NCI-H748 (cell line): ENCODE measurements around the gene LHX3.
"Not testable (repeated sequence)": the region's sequence is repeated elsewhere in the genome, so short reads cannot be mapped to it uniquely, and the experiment has no call there.

ENCODE experiments used
- DNase-seq: peaks from one replicate; lab custom pipeline; 2025; ENCODE audit not compliant: unreplicated experiment; lab: John Stamatoyannopoulos, UW

Gene LHX3

DNA sequence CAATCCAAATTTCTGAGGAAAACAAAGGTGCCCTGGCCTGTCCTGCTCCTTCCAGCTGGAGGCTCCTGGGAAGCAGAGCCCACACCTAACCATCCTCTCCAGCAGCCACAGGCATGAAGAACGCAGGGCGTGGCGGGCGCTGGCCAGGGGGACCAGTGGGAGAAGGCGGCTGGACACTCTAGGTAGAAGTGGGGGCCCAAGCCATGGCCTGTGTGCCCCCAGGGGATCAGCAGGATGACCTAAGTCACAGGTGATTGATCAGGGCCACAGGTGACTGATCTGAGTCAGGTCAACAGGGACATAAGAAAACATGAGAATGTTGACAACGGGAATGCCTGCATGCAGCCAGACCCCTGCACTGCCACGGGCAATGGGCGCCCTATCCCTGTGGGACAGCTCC, 37.3 kb upstream of the LHX3 start:
- no peak for DNase-seq

DNA sequence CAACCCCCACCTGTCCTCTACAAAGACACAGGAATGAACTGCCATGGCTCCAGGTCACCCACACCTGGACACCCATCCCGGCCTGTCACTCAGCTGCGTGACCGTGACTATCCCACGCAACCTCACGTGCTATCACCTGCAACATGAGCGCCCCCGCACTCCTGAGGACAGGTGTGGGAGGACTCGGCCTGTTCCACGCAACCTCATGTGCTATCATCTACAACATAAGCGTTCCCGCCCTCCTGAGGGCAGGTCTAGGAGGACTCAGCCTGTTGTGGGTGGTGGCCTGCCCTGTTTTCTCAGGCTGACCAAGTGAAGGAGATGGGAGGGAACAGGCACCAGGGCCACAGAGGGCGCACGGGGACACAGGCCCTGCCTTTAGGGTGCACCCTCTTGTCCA, 36.6 kb upstream of the LHX3 start:
- no peak for DNase-seq

DNA sequence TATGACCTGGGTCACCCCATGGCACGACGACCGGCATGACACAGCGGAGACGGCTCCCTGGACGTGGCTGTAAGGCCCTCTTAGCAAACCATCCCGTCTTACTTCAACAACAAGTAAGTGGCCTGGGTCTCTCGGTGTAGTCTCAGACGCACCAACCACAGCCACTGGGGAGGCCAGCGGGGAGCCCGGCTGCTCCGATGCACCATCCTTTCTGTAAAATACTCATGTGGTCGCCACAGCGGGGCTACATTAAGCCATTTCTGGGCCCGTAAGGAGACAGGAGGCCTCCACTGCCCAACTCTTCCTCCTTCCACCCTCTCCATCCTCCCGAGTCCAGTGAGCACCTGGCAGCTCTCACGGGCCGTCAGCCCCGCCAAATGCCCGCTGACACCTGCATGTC, 36.0 kb upstream of the LHX3 start:
- no peak for DNase-seq

DNA sequence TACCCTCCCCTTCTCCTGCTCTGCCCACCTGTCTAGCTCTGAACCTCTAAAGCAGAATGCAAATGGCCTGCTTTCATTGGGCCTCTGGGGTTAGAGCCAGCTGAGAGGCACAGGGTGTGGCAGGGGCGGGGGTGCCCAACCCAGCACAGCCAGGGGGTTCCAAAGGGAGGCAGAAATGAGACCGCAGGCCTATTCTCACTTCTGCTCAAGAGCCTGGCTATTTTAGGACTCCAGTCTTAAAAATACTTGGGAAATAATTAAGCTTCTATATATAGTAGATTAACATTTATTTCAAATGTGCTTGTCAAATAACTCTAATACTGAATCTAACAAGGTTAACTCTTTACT, 35.0 kb upstream of the LHX3 start:
- DNase-seq = no peak

DNA sequence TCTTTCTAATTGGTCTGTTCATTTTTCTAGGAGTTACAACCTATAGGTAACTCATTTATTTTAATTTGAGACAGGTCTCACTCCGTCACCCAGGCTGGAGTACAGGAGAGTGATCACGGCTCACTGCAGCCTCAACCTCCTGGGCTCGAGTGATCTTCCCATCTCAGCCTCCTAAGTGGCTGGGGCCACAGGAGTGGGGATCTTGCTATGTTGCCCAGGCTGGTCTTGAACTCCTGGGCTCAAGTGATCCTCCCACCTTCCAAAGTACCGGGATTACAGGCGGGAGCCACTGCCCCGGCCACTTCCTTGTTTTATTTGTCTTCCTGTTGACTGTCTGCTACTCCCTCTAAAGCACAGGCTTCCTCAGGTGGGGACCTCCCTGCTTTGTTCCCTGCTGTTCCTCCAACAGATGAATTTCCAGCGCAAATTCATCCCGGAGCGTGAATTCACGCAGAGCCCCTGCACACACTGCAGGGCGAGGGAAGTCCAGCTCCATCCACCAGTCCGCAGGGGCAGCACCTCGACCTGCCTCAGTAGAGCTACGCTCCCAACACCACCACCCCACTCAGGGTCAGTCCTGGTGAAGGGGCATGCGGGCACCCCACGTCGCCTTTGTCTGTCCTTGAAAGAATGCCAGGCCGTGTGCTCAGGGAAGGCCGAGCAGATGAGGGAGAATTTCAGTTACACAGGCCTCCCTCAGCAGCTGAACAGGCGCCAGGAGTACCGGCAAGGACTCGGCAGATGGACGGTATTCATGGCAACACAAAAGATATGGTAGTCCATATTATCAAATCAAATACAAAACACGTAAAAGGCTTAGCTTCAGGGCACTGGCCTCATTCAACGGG, 34.4 kb upstream of the LHX3 start:
- no peak for DNase-seq

DNA sequence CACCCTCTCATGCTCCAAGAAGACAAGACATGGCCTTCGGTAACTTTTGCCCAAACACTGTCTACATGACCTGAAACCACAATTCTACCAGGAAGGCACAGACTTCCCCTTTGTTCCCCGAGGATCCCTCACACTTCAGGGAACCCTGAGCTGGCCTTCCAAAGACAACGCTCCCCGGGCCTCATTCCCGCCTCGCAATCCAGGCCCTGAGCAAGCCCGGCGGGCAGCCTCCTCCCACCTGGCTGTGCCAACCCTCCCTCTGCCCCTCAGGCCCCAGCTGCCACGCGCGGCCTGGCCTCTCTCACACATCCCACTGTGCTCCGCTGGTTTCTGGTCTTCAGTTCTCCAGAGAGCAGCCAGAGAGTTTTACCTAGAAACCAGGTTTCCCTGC, 33.4 kb upstream of the LHX3 start:
- DNase-seq = no peak

DNA sequence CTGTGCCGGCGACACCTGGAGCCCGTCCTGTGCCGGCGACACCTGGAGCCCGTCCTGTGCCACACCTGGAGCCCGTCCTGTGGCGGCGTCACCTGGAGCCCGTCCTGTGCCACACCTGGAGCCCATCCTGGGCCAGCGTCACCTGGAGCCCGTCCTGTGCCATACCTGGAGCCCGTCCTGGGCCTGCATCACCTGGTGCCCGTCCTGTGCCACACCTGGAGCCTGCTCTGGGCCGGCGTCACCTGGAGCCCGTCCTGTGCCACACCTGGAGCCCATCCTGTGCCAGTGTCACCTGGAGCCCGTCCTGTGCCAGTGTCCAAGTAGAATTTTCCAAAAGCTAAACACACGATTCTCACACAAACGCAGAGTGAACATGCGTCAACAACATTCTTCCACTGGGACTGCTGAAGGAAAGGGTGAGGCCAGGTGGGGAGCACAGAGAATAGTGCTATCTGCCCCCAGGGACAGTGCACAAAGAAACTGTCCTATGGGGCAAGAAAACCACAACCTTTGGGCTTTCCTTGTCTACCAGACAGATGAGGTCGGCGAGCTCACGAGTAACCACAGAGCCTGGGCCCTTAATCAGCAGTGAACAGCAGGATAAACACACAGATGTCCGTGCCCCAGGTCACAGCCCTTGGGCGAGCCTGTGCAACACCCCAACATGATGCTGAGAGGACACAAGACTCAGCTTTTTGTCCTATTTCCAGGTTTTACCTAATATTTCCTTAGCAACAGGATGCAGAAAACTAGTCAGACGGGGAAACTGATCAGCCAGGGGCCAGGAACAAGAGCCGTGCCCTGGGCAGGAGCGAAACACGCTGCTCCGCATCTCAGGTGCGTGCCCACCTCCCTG, 32.8 kb upstream of the LHX3 start:
- no peak for DNase-seq

DNA sequence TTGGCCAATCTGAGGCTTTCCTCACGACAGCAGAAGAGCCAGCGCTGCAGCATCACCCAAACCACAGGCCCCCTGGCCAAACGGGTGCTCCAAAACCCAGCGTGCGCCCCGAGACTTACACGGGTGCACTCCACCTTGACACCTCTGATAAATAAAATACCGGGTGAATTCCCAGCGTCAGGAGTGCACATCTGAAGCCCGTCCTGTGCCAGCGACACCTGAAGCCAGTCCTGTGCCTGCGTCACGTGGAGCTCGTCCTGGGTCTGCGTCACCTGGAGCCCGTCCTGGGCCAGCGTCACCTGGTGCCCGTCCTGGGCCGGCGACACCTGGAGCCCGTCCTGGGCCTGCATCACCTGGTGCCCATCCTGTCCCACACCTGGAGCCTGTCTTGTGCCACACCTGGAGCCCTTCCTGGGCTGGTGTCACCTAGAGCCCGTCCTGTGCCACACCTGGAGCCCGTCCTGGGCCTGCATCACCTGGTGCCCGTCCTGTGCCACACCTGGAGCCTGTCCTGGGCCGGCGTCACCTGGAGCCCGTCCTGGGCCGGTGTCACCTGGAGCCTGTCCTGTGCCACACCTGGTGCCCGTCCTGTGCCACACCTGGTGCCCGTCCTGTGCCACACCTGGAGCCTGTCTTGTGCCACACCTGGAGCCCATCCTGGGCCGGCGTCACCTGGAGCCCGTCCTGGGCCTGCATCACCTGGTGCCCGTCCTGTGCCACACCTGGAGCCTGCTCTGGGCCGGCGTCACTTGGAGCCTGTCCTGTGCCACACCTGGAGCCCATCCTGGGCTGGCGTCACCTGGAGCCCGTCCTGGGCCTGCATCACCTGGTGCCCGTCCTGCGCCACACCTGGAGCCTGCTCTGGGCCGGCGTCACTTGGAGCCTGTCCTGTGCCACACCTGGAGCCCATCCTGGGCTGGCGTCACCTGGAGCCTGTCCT, 31.8 kb upstream of the LHX3 start:
- not testable (repeated sequence) for DNase-seq

DNA sequence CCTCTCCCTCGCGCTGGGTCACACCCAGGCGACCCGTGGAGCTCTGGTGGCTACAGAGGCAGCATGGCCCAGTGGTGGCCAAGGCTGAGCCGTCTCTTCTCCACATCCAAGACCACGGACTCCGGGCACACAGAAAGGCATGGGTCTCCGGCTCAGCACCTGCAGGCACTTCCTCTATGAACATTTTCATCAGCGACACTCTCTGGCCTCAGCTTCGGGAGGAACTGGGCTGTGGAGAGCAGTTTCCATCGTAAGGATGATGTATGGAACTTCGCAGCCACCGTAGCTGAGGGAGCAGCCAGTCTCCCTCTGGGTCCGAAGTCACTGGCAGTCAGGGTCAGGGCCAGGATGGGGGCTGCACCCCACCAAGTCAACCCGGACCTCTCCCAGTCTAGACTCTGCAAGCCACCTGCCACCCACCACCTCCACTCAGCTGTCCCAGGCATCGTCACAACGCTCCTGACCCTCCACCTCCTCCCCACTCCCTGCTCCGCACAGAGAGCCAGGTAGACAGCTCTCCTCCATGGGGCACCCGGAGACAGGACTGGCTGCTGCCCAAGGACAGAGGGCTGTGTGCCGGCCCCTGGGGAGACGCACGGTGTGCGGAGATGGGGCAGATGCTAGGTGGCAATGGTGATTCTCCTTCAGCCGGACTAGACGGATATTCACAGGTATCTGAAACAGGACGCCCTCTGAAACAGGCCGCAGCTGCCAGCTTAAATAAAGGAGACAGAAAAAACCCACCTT, 31.0 kb upstream of the LHX3 start:
- DNase-seq = no peak

DNA sequence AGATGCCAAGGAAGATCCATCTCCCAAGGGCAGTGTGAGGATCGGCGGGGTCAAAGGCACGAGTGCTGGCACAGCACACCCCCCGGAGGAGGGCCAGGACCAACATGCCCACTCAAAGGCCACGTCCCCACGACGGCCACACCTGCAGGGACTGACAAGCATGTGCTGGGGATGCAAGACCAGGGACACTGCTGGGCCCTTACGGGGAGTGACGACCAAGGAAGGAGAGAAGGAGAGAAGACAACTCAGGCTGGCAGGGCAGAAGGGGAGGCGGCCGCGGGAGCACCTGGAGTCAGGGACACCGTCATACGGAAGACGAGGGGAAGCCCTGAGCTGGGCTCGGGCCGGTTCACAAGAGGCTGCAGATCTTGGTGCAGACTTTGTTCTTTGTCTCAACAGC, 30.2 kb upstream of the LHX3 start:
- DNase-seq = no peak

DNA sequence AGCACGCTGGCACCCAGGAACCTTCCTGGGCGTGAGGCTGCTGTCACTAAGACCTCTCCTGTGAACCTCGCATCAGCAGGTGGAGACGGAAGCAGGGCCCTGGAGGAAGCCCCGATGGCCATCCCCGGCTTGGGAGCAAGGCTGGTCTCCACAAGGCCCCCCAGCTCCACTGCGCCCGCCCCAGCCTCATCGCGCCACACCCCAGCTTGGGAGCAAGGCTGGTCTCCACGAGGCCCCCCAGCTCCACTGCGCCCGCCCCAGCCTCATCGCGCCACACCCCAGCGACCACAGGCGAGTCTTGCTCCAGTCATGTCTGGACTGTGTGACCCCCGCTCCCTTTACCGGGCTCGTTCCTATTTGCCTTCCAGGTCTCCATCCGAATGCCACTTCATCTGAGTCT, 29.7 kb upstream of the LHX3 start:
- DNase-seq = no peak

DNA sequence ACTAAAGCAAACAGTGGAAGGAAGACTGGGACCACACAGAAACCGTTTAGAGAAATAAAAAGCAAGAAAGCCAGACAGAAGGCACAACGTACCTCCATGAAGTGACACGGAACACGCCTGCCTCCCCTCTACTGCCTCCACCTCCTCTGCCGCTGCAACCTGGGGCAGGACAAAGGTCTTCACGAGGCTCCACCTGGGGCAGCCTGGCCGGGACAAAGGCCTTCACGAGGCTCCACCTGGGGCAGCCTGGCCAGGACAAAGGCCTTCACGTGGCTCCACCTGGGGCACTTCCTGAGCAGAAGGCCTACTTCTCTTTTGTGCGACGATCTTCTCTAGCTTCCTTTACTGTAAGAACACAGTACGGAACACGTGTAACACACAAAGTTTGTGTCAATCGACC, 28.9 kb upstream of the LHX3 start:
- DNase-seq = no peak

DNA sequence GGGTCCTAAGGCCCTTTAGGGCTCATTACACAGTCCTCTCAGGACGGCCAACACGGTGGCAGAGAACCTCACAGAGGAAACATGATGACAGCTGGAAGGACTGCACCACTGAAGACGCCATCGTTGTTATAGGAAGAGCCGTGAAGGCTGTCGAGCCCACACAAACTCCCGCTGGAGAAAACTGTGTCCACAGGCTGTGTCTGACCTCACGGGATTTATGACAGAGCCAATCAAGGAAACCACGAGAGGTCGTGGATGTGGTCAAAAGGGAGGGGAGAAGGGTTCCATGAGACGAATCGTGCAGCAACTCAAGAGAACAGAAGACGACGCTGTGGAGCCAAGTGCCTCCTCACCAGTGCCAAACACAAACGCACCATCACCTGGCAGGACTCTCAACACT, 28.5 kb upstream of the LHX3 start:
- DNase-seq = no peak

DNA sequence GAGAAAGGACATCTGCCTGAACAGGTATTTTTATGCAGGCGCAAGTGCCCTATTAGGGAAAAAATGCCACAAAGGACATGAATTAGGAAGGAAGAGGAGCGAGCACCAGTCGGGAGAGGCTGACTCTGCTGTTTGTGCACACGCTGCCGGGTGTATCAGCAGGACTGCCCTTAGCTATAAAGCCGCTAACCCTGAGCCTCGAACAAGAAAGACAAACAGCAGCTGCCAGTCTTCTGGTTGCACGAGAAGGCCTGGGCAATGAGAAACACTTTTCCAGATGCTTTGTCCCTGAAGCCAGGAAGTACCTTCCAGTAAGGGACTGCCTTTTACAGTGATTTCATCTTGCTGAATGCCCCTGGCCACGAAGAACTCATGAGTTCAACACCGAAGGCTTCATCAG, 28.0 kb upstream of the LHX3 start:
- DNase-seq = no peak

DNA sequence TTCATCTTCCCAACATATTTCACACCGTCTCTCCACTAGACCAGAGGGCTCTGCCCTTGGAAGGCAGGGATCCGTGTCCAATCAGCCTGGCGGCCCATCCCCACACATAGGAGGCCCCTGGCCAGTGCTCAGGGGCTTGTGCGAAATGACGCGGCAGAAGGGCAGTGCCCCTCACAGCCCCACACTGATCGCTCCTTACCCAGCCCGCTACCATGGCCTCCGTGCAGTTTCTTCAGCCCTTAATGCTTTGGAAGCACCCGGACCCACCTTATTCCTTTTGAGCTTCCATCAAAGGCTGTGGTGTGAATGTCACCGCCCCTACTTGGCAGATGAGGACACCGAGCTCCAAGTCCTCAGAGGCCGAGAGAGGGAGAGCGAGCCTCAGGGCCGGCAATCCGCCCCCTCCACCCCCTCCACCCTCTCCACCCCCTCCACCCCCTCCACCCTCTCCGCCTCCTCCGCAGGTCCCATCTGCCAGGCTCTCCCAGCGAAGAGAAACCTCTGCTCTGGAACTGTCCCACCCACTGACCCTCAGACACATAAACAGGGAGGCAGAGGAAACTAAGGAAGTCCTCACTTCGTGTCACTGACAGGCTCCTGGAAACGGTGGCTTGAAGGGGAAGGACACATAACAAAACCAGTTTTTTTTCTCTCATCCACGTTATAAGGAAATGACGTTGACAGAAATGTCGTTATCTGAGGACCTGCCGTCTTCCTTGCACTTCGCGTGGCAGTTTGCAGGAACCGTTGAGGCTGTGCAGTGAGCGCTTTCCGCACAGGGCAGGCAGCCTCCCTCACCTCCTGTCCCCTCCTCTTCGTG, 26.8 kb upstream of the LHX3 start:
- DNase-seq = no peak

DNA sequence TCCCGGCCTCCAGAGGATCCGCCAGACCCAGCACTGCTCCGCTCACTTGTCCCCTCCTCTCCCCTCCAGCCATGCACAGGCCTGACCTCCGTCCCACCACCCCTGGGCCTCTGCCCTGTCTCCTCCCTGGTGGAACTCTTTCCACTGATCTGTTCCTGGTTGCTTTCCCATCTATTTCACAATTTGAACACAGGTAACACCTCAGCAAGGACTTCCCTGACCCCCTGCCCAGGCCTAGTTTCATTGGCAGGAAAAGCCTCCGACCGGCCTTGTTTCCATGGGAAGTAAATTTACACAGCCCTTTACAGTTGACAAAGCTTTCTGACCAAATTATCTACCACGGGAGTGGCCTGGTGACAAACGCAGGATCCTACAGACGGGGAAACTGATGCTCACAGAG, 25.8 kb upstream of the LHX3 start:
- no peak for DNase-seq

DNA sequence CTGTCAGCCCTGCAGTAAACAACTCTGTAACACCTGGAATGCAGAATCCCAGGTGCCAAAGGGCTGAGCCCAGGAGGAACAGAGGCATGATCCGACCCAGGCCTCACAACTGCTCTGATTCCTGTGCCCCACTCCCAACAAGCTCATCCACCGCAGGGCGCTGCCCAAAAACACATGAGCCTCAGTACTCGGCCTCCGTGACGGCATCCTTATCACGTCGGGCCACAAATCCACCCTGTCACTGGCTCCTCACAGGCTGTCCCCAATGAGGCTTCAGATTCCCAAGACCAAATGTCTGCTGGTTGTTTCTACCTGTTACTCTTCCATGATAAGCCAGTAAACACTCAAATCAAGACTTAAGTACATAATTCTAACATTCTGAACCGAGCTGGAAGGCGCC, 25.4 kb upstream of the LHX3 start:
- no peak for DNase-seq

DNA sequence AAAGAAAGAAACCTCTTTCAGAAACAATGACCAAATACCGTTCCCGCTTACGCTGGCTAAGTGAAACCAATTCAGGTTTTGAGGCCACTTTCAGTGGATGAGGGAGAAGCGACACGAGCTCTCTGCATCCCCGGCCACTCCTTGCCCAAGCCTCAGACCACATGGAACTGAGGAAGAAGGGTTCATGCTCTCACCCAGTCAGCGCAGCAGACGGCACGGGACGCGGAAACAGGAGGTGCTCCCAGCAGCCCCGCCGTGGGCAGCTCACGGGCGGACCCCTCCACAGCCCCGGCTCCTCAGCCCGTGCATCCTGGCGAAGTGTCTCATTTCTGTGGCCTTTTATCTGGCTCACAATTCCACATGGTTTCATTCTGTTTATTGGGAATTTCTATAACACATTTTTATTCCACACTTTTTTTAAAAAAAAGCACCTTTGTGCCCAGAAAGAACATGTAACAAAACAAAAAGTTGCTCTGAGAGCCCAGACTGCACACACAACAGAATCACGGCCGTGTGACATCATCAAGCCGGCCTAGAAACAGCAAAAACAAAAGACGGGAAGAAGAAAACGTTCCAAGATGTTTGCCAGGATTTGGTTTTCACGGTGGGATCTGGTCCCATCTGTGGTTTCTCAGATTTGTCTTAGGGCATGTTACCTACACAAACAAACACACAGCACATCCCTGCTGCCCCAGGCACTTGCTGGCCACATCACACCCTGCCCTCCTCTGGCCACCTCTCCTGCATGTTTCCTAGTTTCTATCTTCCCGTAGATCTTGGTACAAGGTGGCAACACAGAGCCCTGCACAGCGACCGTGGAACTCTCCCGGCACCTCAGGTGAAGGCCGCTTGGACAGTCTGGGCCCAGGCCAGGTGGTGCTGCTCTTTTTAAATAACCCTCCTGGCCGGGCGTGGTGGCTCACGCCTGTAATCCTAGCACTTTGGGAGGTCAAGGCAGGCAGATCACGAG, 24.5 kb upstream of the LHX3 start:
- DNase-seq = no peak
